ENCODE results near the gene TMEM17. TPM values are rescaled to one million over a fixed set of nuclear protein-coding genes. Genes with fewer than 3 reads are reported as not detected.

The TMEM17 gene
- total and polyA plus RNA-seq, 9 of the 15 experiments (the other 6 are each of a cell fraction or from before 2014, with no cell fraction given), result 0.58 to 2.2 (median 1.2) TPM

DNA sequence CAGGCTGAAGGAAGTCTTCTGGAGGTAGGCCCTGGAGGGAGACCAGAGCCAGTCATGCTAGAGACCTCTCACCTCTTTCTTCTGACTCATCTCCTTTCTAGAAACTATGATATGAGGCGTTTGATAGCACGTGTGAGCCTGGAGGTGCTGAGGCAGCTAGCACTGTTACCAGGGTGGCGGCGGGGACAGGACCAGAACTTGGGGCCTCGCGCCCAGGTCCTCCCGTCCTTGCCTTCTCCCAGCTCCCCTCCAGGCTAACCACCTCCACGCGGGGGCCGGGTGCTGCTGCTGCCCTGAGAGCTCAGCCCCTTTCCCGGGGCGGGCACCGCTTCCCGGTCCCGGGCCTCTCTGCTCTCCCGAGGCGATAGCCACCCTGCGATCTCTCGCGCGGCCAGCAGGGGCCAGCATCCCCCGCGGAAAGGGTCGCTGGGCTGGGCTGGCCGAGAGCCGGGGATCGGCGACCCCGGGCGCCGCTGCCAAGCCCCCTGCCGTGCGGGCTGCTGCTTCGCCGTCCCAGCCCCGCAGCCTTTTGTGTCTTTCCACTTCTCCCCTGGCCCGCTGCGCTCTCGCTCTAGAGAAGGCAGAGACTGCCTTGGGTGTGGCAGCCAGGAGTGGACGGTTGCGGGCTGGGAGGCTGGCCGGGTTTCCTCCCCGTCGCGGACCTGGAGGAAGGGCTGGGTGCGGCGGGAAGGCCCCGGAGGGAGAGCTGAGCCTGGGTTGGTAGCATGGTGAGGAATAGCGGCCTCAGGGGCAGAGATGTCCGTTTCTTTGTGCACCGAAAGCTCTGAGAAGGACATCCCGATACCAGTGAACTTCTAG, 49.1 kb downstream of the TMEM17 start (continued):
- TF ChIP-seq, protein P1, sequence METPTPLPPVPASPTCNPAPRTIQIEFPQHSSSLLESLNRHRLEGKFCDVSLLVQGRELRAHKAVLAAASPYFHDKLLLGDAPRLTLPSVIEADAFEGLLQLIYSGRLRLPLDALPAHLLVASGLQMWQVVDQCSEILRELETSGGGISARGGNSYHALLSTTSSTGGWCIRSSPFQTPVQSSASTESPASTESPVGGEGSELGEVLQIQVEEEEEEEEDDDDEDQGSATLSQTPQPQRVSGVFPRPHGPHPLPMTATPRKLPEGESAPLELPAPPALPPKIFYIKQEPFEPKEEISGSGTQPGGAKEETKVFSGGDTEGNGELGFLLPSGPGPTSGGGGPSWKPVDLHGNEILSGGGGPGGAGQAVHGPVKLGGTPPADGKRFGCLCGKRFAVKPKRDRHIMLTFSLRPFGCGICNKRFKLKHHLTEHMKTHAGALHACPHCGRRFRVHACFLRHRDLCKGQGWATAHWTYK (CRISPR knock-in tag; IDR thresholded peaks at IDR 0.05), result peak; percentile 56; the same call in 1 of the 2 replicates
- no peak for TF ChIP-seq ZNF79 (CRISPR knock-in tag; IDR thresholded peaks at IDR 0.05; ENCODE audit: low read depth)
- TF ChIP-seq SMARCC2 (IDR thresholded peaks at IDR 0.05; ENCODE audit: low read depth), result no peak
- no peak for TF ChIP-seq MTF1 (CRISPR knock-in tag; IDR thresholded peaks at IDR 0.05; ENCODE audit: borderline replicate concordance)
- TF ChIP-seq SP1 (CRISPR knock-in tag; IDR thresholded peaks at IDR 0.05), result no peak
- TF ChIP-seq NR4A1 (CRISPR knock-in tag; IDR thresholded peaks at IDR 0.05), result peak; percentile 8; the same call in 1 of the 2 replicates
- peak; percentile 49; the same call in 1 of the 2 replicates for TF ChIP-seq NR4A1 (tag; IDR thresholded peaks at IDR 0.05)
- no peak for TF ChIP-seq SAFB2 (IDR thresholded peaks at IDR 0.05; ENCODE audit: borderline replicate concordance, low read depth, low read length, severe bottlenecking)
- no peak for TF ChIP-seq EP300 (IDR thresholded peaks at IDR 0.05; ENCODE audit: low read length)
- TF ChIP-seq, protein P2, sequence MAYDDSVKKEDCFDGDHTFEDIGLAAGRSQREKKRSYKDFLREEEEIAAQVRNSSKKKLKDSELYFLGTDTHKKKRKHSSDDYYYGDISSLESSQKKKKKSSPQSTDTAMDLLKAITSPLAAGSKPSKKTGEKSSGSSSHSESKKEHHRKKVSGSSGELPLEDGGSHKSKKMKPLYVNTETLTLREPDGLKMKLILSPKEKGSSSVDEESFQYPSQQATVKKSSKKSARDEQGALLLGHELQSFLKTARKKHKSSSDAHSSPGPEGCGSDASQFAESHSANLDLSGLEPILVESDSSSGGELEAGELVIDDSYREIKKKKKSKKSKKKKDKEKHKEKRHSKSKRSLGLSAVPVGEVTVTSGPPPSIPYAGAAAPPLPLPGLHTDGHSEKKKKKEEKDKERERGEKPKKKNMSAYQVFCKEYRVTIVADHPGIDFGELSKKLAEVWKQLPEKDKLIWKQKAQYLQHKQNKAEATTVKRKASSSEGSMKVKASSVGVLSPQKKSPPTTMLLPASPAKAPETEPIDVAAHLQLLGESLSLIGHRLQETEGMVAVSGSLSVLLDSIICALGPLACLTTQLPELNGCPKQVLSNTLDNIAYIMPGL (CRISPR knock-in tag; IDR thresholded peaks at IDR 0.05), result 0 out of 2 replicates have a peak, but pooled peaks have one; percentile 62
- peak; percentile 40 for TF ChIP-seq RBM22 (IDR thresholded peaks at IDR 0.05; ENCODE audit: low read depth, low read length, poor library complexity, severe bottlenecking)
- TF ChIP-seq, protein P3, sequence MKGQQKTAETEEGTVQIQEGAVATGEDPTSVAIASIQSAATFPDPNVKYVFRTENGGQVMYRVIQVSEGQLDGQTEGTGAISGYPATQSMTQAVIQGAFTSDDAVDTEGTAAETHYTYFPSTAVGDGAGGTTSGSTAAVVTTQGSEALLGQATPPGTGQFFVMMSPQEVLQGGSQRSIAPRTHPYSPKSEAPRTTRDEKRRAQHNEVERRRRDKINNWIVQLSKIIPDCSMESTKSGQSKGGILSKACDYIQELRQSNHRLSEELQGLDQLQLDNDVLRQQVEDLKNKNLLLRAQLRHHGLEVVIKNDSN (CRISPR knock-in tag; IDR thresholded peaks at IDR 0.05), result no peak
- TF ChIP-seq JUN (IDR thresholded peaks at IDR 0.05; ENCODE audit: borderline replicate concordance, low read depth, low read length), result no peak; the same call in 1 of the 2 replicates
- TF ChIP-seq JUN (CRISPR knock-in tag; IDR thresholded peaks at IDR 0.05; ENCODE audit: borderline replicate concordance), result no peak; the same call in 1 of the 2 replicates
- no peak for TF ChIP-seq HSF4 (CRISPR knock-in tag; IDR thresholded peaks at IDR 0.05; ENCODE audit: borderline replicate concordance)
- TF ChIP-seq LARP7 (IDR thresholded peaks at IDR 0.05), result no peak
- TF ChIP-seq RHOXF2B (CRISPR knock-in tag; conservative IDR thresholded peaks at IDR 0.05), result no peak
- peak; percentile 25; the same call in 1 of the 2 replicates for TF ChIP-seq KLF13 (tag; IDR thresholded peaks at IDR 0.05; ENCODE audit: borderline replicate concordance, low read depth)
- TF ChIP-seq PHF20 (IDR thresholded peaks at IDR 0.05; ENCODE audit: partially characterized antibody), result no peak
- no peak for TF ChIP-seq POLR2A (conservative IDR thresholded peaks at IDR 0.05)
- no peak for TF ChIP-seq NR3C1 (CRISPR knock-in tag; IDR thresholded peaks at IDR 0.05)
- TF ChIP-seq, protein P4, sequence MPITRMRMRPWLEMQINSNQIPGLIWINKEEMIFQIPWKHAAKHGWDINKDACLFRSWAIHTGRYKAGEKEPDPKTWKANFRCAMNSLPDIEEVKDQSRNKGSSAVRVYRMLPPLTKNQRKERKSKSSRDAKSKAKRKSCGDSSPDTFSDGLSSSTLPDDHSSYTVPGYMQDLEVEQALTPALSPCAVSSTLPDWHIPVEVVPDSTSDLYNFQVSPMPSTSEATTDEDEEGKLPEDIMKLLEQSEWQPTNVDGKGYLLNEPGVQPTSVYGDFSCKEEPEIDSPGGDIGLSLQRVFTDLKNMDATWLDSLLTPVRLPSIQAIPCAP (CRISPR knock-in tag; IDR thresholded peaks at IDR 0.05; ENCODE audit: borderline replicate concordance), result no peak
- TF ChIP-seq NFXL1 (CRISPR knock-in tag; IDR thresholded peaks at IDR 0.05), result no peak
- no peak for TF ChIP-seq ZNF699 (CRISPR knock-in tag; IDR thresholded peaks at IDR 0.05; ENCODE audit: insufficient replicate concordance)
- no peak for TF ChIP-seq EZH2 (IDR thresholded peaks at IDR 0.05; ENCODE audit: borderline replicate concordance, low read depth, low read length)
